ENCODE data around the gene BPIFA2.
"Not testable (repeated sequence)": the region's sequence is repeated elsewhere in the genome, so short reads cannot be mapped to it uniquely, and the experiment has no call there.

Gene BPIFA2, protein sequence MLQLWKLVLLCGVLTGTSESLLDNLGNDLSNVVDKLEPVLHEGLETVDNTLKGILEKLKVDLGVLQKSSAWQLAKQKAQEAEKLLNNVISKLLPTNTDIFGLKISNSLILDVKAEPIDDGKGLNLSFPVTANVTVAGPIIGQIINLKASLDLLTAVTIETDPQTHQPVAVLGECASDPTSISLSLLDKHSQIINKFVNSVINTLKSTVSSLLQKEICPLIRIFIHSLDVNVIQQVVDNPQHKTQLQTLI

GRCh38 chr20:33167859-33168258, at the start of gene BPIFA2:
TSS of gene BPIFA2 (plus strand) at chr20:33168159. CDS start at chr20:33169146, 987 bp downstream.
- no peak for ATAC-seq
- Mint-ChIP-seq H3K9me3 (peaks cover 24% of the 10 kb centered on the region), H3K36me3 (ENCODE audit: low read depth) (peaks cover 2% of the 10 kb centered on the region)

GRCh38 chr20:33119725-33120720, 47.9 kb upstream of the BPIFA2 start:
- Mint-ChIP-seq H3K4me3 (no peak overlapping the region), H3K4me1 (peaks cover 16% of the 10 kb centered on the region), H3K36me3 (ENCODE audit: low read depth) (no peaks in the 10 kb centered on the region), H3K27me3 (peaks cover 2% of the 10 kb centered on the region), H3K9me3 (peaks cover 5% of the 10 kb centered on the region), H3K27ac (no peak overlapping the region)
- ATAC-seq (peak; percentile 84), DNase-seq (no peak)

More at GRCh38 chr20:33167859-33168258, at the start of gene BPIFA2:
- no peak for DNase-seq
- no peaks in the 10 kb centered on the region for H3K27me3 Mint-ChIP-seq
- H3K4me3 Mint-ChIP-seq: no peak within 1 kb of the TSS
- H3K27ac Mint-ChIP-seq: no peak within 1 kb of the TSS
- no peaks in the 10 kb centered on the region for H3K4me1 Mint-ChIP-seq

DNA sequence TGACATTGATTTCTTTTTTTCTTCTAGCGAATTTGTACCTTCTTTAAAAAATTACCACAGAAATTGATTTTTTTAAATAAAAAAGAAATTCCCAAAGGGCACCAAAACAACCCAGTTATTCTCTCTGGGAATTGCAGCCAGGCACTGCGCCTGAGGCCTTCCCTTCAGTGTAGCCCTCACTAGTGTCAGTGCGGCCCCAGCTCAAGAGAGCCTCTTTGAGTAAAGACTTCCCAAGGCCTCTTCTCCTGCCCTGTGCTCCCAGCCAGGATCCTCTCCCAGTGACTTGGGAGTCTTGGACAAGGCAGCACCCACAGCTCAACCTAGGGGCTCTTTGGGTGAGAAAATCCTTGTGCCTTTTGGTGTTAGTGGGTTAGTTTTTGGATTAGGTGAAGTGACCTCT, 47.0 kb upstream of the BPIFA2 start:
- no peak overlapping the region for H3K4me3 Mint-ChIP-seq
- H3K27me3 Mint-ChIP-seq: peaks cover 4% of the 10 kb centered on the region
- H3K27ac Mint-ChIP-seq: no peak overlapping the region
- H3K9me3 Mint-ChIP-seq: peaks cover 5% of the 10 kb centered on the region
- DNase-seq (no peak), ATAC-seq (no peak)
- peaks cover 16% of the 10 kb centered on the region for H3K4me1 Mint-ChIP-seq
- H3K36me3 Mint-ChIP-seq (ENCODE audit: low read depth): no peaks in the 10 kb centered on the region

DNA sequence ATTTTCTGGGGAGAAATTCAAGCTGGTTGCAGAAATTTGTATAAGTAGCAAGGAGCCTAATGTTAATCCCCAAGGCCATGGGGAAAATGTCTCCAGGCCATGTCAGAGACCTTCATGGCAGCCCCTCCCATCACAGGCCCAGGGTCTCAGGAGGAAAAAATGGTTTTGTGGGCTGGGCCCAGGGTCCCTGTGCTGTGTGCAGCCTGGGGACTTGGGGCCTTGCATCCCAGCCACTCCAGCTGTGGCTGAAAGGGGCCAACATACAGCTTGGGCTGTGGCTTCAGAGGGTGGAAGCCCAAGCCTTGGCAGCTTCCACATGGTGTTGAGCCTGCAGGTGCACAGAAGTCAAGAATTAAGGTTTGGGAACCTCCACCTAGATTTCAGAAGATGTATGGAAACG, 45.7 kb upstream of the BPIFA2 start:
- not testable (repeated sequence) for H3K27ac Mint-ChIP-seq; H3K9me3 Mint-ChIP-seq; ATAC-seq; DNase-seq; H3K27me3 Mint-ChIP-seq; H3K4me3 Mint-ChIP-seq; H3K36me3 Mint-ChIP-seq (ENCODE audit: low read depth)
- H3K4me1 Mint-ChIP-seq: peaks cover 16% of the 10 kb centered on the region

DNA sequence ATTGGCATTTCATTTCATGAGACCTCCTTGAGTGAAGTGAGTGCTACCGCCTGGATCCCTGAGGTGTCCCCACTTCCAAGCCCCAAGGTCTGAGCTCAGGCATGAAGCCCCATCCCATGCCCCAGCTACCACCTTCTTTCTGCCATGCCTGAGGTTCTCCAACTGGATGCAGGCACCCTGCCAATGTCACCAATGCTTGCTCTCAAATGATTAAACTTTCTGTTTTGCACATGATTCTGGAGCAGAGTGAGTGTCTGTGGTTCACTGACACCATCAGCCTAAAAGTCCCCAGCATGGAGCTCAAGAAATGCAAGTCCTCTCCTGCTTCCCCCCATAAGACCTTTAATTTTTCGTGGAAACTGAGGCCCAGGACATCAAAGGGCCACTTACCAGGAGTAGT, 43.7 kb upstream of the BPIFA2 start:
- H3K4me1 Mint-ChIP-seq: peaks cover 13% of the 10 kb centered on the region

GRCh38 chr20:33124994-33125393, 43.0 kb upstream of the BPIFA2 start:
- ATAC-seq: no peak
- no peak for DNase-seq
- H3K27me3 Mint-ChIP-seq: peaks cover 3% of the 10 kb centered on the region
- H3K36me3 Mint-ChIP-seq (ENCODE audit: low read depth): no peaks in the 10 kb centered on the region
- H3K27ac Mint-ChIP-seq: no peak overlapping the region
- H3K9me3 Mint-ChIP-seq: peaks cover 5% of the 10 kb centered on the region
- H3K4me1 Mint-ChIP-seq: peaks cover 6% of the 10 kb centered on the region
- no peak overlapping the region for H3K4me3 Mint-ChIP-seq

More for the DNA sequence above, 43.7 kb upstream of the BPIFA2 start:
- ATAC-seq (no peak), DNase-seq (no peak)
- Mint-ChIP-seq H3K27ac (no peak overlapping the region), H3K9me3 (peaks cover 5% of the 10 kb centered on the region), H3K4me3 (no peak overlapping the region), H3K27me3 (peaks cover 3% of the 10 kb centered on the region), H3K36me3 (ENCODE audit: low read depth) (no peaks in the 10 kb centered on the region)

GRCh38 chr20:33125983-33126382, 42.0 kb upstream of the BPIFA2 start:
- H3K36me3 Mint-ChIP-seq (ENCODE audit: low read depth): no peaks in the 10 kb centered on the region
- peaks cover 3% of the 10 kb centered on the region for H3K27me3 Mint-ChIP-seq
- no peaks in the 10 kb centered on the region for H3K9me3 Mint-ChIP-seq
- H3K27ac Mint-ChIP-seq: no peak overlapping the region
- no peaks in the 10 kb centered on the region for H3K4me1 Mint-ChIP-seq
- DNase-seq (no peak), ATAC-seq (no peak)
- no peak overlapping the region for H3K4me3 Mint-ChIP-seq

DNA sequence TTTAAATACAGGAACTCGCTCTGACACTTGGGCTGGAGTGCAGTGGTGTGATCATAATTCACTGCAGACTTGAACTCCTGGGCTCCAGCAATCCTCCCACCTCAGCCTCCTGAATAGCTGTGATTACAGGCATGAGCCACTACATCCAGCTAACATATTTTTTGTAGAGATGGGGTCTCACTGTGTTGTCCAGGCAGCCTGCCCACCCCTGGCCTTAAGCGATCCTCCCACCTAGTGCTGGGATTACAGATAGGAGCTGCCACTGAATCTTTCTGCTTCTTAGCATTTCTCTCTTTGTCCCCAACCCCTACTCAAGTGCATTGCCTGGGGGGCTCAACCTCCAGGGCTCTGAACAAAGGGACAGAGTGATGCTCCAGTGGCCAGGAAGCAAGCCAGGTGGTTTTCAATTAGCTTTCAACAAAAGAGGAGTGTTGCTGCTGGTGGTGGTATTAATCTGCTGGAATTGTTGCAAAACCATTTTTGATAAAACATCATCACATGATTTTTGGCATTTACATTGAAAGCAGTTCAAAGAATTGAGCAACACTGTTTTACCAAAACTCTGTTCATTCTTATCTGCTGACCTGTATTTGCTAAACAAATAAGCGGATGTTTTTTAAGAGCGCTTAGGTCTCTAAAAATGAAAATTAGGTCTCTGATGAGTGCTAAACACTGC, 40.4 kb upstream of the BPIFA2 start:
- Mint-ChIP-seq H3K4me1 (no peaks in the 10 kb centered on the region), H3K27ac (no peak overlapping the region), H3K4me3 (no peak overlapping the region), H3K9me3 (no peaks in the 10 kb centered on the region), H3K36me3 (ENCODE audit: low read depth) (no peaks in the 10 kb centered on the region), H3K27me3 (peaks cover 3% of the 10 kb centered on the region)
- no peak for DNase-seq
- ATAC-seq: no peak

- no peak overlapping the region for H3K4me3 Mint-ChIP-seq
- DNase-seq: no peak
- H3K9me3 Mint-ChIP-seq: no peaks in the 10 kb centered on the region
- H3K36me3 Mint-ChIP-seq (ENCODE audit: low read depth): no peaks in the 10 kb centered on the region
- no peak for ATAC-seq
- no peaks in the 10 kb centered on the region for H3K4me1 Mint-ChIP-seq
- no peaks in the 10 kb centered on the region for H3K27me3 Mint-ChIP-seq
- H3K27ac Mint-ChIP-seq: no peak overlapping the region
Observed at GRCh38 chr20:33130568-33131061, 37.3 kb upstream of the BPIFA2 start.

DNA sequence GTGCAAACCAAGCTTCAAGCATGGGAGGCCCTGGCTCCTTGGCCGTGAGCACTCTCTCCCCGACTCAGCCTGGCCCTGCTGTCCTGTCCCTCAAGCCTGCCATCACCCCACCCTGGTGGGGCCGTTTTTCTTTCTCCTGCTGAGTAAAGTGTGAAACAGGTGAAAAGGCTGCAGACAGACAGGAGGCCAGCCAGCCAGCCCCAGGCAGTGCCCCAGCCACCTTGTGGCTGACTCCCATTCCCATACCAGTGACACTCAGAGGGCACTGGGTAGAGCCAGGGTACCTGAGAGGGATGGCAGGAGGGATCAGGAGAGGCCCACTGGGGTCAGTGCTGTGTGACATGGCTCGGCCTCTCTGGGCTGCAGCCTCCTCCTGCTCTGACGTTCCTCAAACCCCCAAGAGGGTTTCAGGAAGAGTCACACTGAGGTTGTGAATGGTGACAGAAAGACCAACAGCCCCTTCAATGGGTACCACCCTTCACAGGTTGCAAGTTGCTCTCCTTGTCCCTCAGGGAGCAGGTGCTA, 35.9 kb upstream of the BPIFA2 start:
- H3K9me3 Mint-ChIP-seq: no peaks in the 10 kb centered on the region
- no peaks in the 10 kb centered on the region for H3K36me3 Mint-ChIP-seq (ENCODE audit: low read depth)
- H3K4me1 Mint-ChIP-seq: no peaks in the 10 kb centered on the region
- DNase-seq (no peak), ATAC-seq (no peak)
- H3K4me3 Mint-ChIP-seq: no peak overlapping the region
- no peaks in the 10 kb centered on the region for H3K27me3 Mint-ChIP-seq
- H3K27ac Mint-ChIP-seq: no peak overlapping the region

- H3K4me3 Mint-ChIP-seq: no peak overlapping the region
- no peak overlapping the region for H3K27ac Mint-ChIP-seq
- H3K9me3 Mint-ChIP-seq: no peaks in the 10 kb centered on the region
- no peaks in the 10 kb centered on the region for H3K36me3 Mint-ChIP-seq (ENCODE audit: low read depth)
- ATAC-seq (no peak), DNase-seq (no peak)
- H3K4me1 Mint-ChIP-seq: no peaks in the 10 kb centered on the region
- H3K27me3 Mint-ChIP-seq: no peaks in the 10 kb centered on the region
Observed at GRCh38 chr20:33132513-33133372, 35.2 kb upstream of the BPIFA2 start.

DNA sequence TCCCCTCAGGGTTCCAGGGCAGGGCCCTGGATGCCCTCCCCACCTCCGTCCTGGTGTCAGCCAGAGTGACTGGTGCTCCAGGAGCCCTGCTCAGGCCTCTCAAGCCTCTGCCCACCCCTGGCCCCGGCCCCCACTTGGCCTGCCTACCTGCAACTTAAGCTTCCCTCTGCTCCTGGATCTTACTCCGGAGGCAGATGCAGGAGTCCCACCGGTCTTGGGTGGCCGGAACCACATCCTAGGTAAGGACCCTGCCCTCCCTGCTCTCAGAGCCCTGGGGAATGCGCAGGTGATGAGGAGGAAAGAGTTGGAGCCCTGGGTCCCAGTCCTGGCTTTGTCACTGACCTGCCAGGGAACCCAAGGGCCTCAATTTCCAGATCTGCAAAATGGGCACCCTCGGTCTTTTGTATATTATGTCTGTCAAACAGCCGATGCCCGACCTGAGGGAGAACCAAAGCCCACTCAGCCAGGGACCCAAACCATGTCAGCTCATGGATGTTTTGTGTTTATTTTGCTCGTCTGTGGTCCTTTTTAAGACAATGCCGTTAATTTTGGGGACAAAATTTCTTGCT, 34.5 kb upstream of the BPIFA2 start:
- H3K27me3 Mint-ChIP-seq: no peaks in the 10 kb centered on the region

GRCh38 chr20:33137195-33137594, 30.8 kb upstream of the BPIFA2 start:
- ATAC-seq (no peak), DNase-seq (no peak)
- no peaks in the 10 kb centered on the region for H3K27me3 Mint-ChIP-seq
- H3K4me3 Mint-ChIP-seq: no peak overlapping the region
- H3K27ac Mint-ChIP-seq: no peak overlapping the region
- H3K9me3 Mint-ChIP-seq: no peaks in the 10 kb centered on the region
- H3K36me3 Mint-ChIP-seq (ENCODE audit: low read depth): no peaks in the 10 kb centered on the region
- no peaks in the 10 kb centered on the region for H3K4me1 Mint-ChIP-seq

More for the DNA sequence above, 34.5 kb upstream of the BPIFA2 start:
- DNase-seq: no peak
- no peaks in the 10 kb centered on the region for H3K4me1 Mint-ChIP-seq
- no peak overlapping the region for H3K27ac Mint-ChIP-seq
- no peak for ATAC-seq
- H3K9me3 Mint-ChIP-seq: no peaks in the 10 kb centered on the region
- no peaks in the 10 kb centered on the region for H3K36me3 Mint-ChIP-seq (ENCODE audit: low read depth)
- no peak overlapping the region for H3K4me3 Mint-ChIP-seq

Measured in activated naive CD8-positive, alpha-beta T cell treated with anti-CD3 and anti-CD28 coated beads, Interleukin-2, amount 50 U/mL, for 24 hours (primary cell).